NCI-H1694 (cell line): ENCODE results near the gene RADIL.

Experiments used
- DNase-seq: peaks from one replicate; lab custom pipeline; 2025; lab: John Stamatoyannopoulos, UW

Gene RADIL

GRCh38 chr7:4792537-4793126 lies 90.9 kb downstream of the RADIL start:
- no peak for DNase-seq

GRCh38 chr7:4791738-4792536 lies 91.6 kb downstream of the RADIL start:
- DNase-seq, result no peak

- DNase-seq, result no peak
Observed at GRCh38 chr7:4791101-4791737, 92.3 kb downstream of the RADIL start.

- DNase-seq, result no peak
Observed at GRCh38 chr7:4790516-4790991, 93.0 kb downstream of the RADIL start.

- no peak for DNase-seq
Observed at GRCh38 chr7:4790078-4790465, 93.4 kb downstream of the RADIL start.

GRCh38 chr7:4789194-4790077 lies 94.1 kb downstream of the RADIL start:
- DNase-seq, result no peak

GRCh38 chr7:4788627-4789189 lies 94.8 kb downstream of the RADIL start:
- DNase-seq, result no peak

- DNase-seq, result no peak
Observed at GRCh38 chr7:4787947-4788626, 95.4 kb downstream of the RADIL start.

GRCh38 chr7:4787541-4787940 lies 96.0 kb downstream of the RADIL start:
- DNase-seq, result no peak

GRCh38 chr7:4786015-4786414 lies 97.5 kb downstream of the RADIL start:
- no peak for DNase-seq

GRCh38 chr7:4785371-4785770 lies 98.1 kb downstream of the RADIL start:
- no peak for DNase-seq

- no peak for DNase-seq
Observed at GRCh38 chr7:4784799-4785198, 98.7 kb downstream of the RADIL start.

- DNase-seq, result no peak
Observed at GRCh38 chr7:4783762-4784351, 99.7 kb downstream of the RADIL start.

GRCh38 chr7:4783292-4783652 lies 100.2 kb downstream of the RADIL start:
- no peak for DNase-seq

GRCh38 chr7:4782333-4783291 lies 100.9 kb downstream of the RADIL start:
- no peak for DNase-seq

GRCh38 chr7:4781366-4782069 lies 102.0 kb downstream of the RADIL start:
- no peak for DNase-seq

- DNase-seq, result no peak
Observed at GRCh38 chr7:4779118-4779517, 104.4 kb downstream of the RADIL start.

GRCh38 chr7:4775848-4776623 lies 107.5 kb downstream of the RADIL start:
- DNase-seq, result no peak
